NCI-H2227 treated with DMSO at 0.1 percent for 48 hours (cell line): Measurements from ENCODE around the gene ANXA2R.
"Not testable (repeated sequence)": the region's sequence is repeated elsewhere in the genome, so short reads cannot be mapped to it uniquely, and the experiment has no call there.

Experiments
- DNase-seq: peaks from one replicate; lab custom pipeline; 2025; lab: John Stamatoyannopoulos, UW

Gene ANXA2R

GRCh38 chr5:43060020-43060419 lies 19.9 kb upstream of the ANXA2R start:
- DNase-seq: not testable (repeated sequence)

GRCh38 chr5:43055098-43055497 lies 15.0 kb upstream of the ANXA2R start:
- not testable (repeated sequence) for DNase-seq

- DNase-seq: no peak
These were observed 11.6 kb upstream of the ANXA2R start for GRCh38 chr5:43051684-43052083.

GRCh38 chr5:43050384-43050783 lies 10.3 kb upstream of the ANXA2R start:
- DNase-seq: no peak

- DNase-seq: no peak
These were observed 9.1 kb upstream of the ANXA2R start for GRCh38 chr5:43049236-43049635.

- DNase-seq: no peak
These were observed 6.4 kb upstream of the ANXA2R start for GRCh38 chr5:43046474-43046873.

GRCh38 chr5:43045236-43045635 lies 5.1 kb upstream of the ANXA2R start:
- DNase-seq: peak; percentile 76

- no peak for DNase-seq
These were observed 4.2 kb upstream of the ANXA2R start for GRCh38 chr5:43044181-43044914.

- no peak for DNase-seq
These were observed 3.3 kb upstream of the ANXA2R start for GRCh38 chr5:43043400-43043756.

GRCh38 chr5:43042626-43043399 lies 2.7 kb upstream of the ANXA2R start:
- DNase-seq: peak; percentile 92

GRCh38 chr5:43042176-43042625 lies 2.1 kb upstream of the ANXA2R start:
- peak; percentile 94 for DNase-seq

- DNase-seq: peak; percentile 87
These were observed 1.6 kb upstream of the ANXA2R start for GRCh38 chr5:43041669-43042175.

GRCh38 chr5:43041110-43041668 lies 1.1 kb upstream of the ANXA2R start:
- DNase-seq: peak; percentile 79

- peak; percentile 89 for DNase-seq
These were observed 440 bp downstream of the ANXA2R start for GRCh38 chr5:43039471-43040286.

- DNase-seq: no peak
These were observed 1.0 kb downstream of the ANXA2R start for GRCh38 chr5:43039152-43039470.

GRCh38 chr5:43038496-43038989 lies 1.6 kb downstream of the ANXA2R start:
- DNase-seq: peak; percentile 84

GRCh38 chr5:43037636-43038495 lies 2.3 kb downstream of the ANXA2R start:
- DNase-seq: peak; percentile 84

GRCh38 chr5:43036856-43037635 lies 3.1 kb downstream of the ANXA2R start:
- peak; percentile 73 for DNase-seq

- no peak for DNase-seq
These were observed 3.7 kb downstream of the ANXA2R start for GRCh38 chr5:43036409-43036808.

- no peak for DNase-seq
These were observed 5.5 kb downstream of the ANXA2R start for GRCh38 chr5:43034591-43034968.
